ENCODE data around the gene MEF2C. TPM values are rescaled to one million over a fixed set of nuclear protein-coding genes. Genes with fewer than 3 reads are reported as not detected.

The MEF2C gene
- total and polyA plus RNA-seq, 2 of the 13 experiments (the other 11 are each of a cell fraction or from before 2014, with no cell fraction given), result 0.02 TPM; not detected in 1

GRCh38 chr5:88926774-88927173, 43.8 kb upstream of the MEF2C start:
- Histone ChIP-seq H3K27me3 (ENCODE audit: control insufficient read depth in 1 of 2, insufficient read depth in 2 of 2, low read length in 2 of 2) (no peaks in the 10 kb centered on the region), H3K4me1 (ENCODE audit: insufficient read depth, low read length) (no peaks in the 10 kb centered on the region), H3K79me2 (ENCODE audit: insufficient read depth, low read length) (no peaks in the 10 kb centered on the region), H2AFZ (ENCODE audit: low read length) (no peak overlapping the region), H3K27ac (ENCODE audit: extremely low read length, insufficient read depth, low read length) (no peak overlapping the region), H3K9ac (ENCODE audit: insufficient read depth, low read depth, low read length) (no peak overlapping the region), H3K4me2 (ENCODE audit: low read depth, low read length) (no peak overlapping the region), H4K20me1 (ENCODE audit: insufficient read depth, low read length) (no peaks in the 10 kb centered on the region), H3K4me3 (replicated peaks in 1 of 3; ENCODE audit: insufficient read depth in 1 of 3, low read depth in 2 of 3, low read length in 3 of 3) (no peak overlapping the region), H3K36me3 (replicated peaks in 1 of 2; ENCODE audit: control insufficient read depth in 1 of 2, insufficient read depth in 2 of 2, low read length in 2 of 2) (no peaks in the 10 kb centered on the region), H3K9me3 (ENCODE audit: low read length) (no peaks in the 10 kb centered on the region)
- ChIA-PET POLR2A (no interaction called here), CTCF (ENCODE audit: low intra/inter-chr PET ratio, low total read pairs) (no interaction called here)
- DNase-seq (ENCODE audit: low spot score) (no peak), FAIRE-seq (no peak), ATAC-seq (no peak)
- TF ChIP-seq YEATS4 (CRISPR knock-in tag; IDR thresholded peaks at IDR 0.05; ENCODE audit: borderline replicate concordance) (no peak), KAT8 (CRISPR knock-in tag; IDR thresholded peaks at IDR 0.05) (no peak), MYNN (CRISPR knock-in tag; IDR thresholded peaks at IDR 0.05; ENCODE audit: low read depth) (no peak), MATR3 (CRISPR knock-in tag; IDR thresholded peaks at IDR 0.05) (no peak), FOXJ3 (CRISPR knock-in tag; IDR thresholded peaks at IDR 0.05; ENCODE audit: borderline replicate concordance) (no peak), ZNF484 (CRISPR knock-in tag; IDR thresholded peaks at IDR 0.05; ENCODE audit: borderline replicate concordance, low read depth) (no peak), RFXANK (CRISPR knock-in tag; IDR thresholded peaks at IDR 0.05) (no peak), ZNF143 (CRISPR knock-in tag; IDR thresholded peaks at IDR 0.05) (no peak), KDM2A (CRISPR knock-in tag; IDR thresholded peaks at IDR 0.05; ENCODE audit: borderline replicate concordance, low read depth) (no peak), SOX13 (IDR thresholded peaks at IDR 0.05) (no peak), SOX13 (CRISPR knock-in tag; conservative IDR thresholded peaks at IDR 0.05 in 1 of 2, IDR thresholded peaks at IDR 0.05 in 1 of 2) (no peak)
- TF ChIP-seq, protein P1, sequence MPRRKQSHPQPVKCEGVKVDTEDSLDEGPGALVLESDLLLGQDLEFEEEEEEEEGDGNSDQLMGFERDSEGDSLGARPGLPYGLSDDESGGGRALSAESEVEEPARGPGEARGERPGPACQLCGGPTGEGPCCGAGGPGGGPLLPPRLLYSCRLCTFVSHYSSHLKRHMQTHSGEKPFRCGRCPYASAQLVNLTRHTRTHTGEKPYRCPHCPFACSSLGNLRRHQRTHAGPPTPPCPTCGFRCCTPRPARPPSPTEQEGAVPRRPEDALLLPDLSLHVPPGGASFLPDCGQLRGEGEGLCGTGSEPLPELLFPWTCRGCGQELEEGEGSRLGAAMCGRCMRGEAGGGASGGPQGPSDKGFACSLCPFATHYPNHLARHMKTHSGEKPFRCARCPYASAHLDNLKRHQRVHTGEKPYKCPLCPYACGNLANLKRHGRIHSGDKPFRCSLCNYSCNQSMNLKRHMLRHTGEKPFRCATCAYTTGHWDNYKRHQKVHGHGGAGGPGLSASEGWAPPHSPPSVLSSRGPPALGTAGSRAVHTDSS (CRISPR knock-in tag; conservative IDR thresholded peaks at IDR 0.05), result no peak
- TF ChIP-seq, protein P2, sequence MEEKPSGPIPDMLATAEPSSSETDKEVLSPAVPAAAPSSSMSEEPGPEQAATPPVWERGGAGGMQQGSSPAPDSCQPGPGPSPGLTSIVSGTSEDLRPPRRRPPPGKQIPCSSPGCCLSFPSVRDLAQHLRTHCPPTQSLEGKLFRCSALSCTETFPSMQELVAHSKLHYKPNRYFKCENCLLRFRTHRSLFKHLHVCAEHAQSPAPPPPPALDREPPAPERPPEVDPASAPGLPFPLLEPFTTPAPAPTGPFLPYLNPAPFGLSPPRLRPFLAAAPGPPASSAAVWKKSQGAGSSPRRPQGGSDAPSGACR (CRISPR knock-in tag; IDR thresholded peaks at IDR 0.05), result no peak
- intact Hi-C loops (cut with micrococcal nuclease; ENCODE audit: unreplicated experiment) (no loop called here), in situ Hi-C loops (cut with HindIII; ENCODE audit: extremely low pct_ligation_motif_present, low pct_unique_long_range_greater_than_20kb) (no loop called here)
- WGBS (ENCODE audit: low lambda C conversion rate), result 10% methylated on average over 7 of the region's 7 CpGs
- BruUV-seq (replicated peaks), result no TSS peak
